SK-N-MC (cell line): Measurements from ENCODE around the gene CCHCR1.

ENCODE experiments used
- EZH2 ChIP-seq: fragments of 200-600 bp; sonication (generic); IDR thresholded peaks from one replicate; pipeline ENCODE4 v1.6.1; 2017; ENCODE audit warnings: antibody characterized with exemption
- POLR2AphosphoS5 ChIP-seq: IDR thresholded peaks from 2 replicates; pipeline ENCODE4 v1.6.1; 2012; ENCODE audit warnings: mild to moderate bottlenecking, low read depth, low read length, borderline replicate concordance

DNA sequence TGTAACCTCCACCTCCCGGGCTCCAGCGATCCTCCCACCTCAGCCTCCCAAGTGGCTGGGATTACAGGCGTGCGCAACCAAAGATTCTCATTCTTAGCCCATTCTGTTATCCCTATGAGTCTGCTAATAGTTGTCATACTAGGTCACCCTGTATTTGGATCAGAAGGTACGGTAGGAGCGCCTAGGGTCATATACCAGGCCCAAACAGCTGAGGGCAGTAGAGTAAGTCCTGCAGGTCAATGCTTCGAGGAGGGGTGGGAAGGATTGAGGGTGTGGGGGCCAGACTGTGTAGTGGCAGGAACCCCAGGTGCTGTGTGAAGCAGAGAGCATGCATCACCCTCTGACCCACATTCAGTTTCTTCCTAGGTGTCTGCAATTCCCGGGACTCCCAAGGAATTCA lies 35.6 kb upstream of the CCHCR1 start:
- TF ChIP-seq EZH2 (no peak), POLR2AphosphoS5 (no peak)
